HG02763 (cell line): ENCODE results near the gene E2F6.

Experiments used
- ATAC-seq: cut with Tn5 transposase; IDR thresholded peaks from one replicate; pipeline ENCODE4 v1.9.1; 2021; ENCODE audit warnings: mild to moderate bottlenecking, moderate library complexity; ENCODE audit not compliant: unreplicated experiment

E2F6 gene, protein sequence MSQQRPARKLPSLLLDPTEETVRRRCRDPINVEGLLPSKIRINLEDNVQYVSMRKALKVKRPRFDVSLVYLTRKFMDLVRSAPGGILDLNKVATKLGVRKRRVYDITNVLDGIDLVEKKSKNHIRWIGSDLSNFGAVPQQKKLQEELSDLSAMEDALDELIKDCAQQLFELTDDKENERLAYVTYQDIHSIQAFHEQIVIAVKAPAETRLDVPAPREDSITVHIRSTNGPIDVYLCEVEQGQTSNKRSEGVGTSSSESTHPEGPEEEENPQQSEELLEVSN

GRCh38 chr2:11465485-11466306 lies at the start of gene E2F6:
Gene E2F6 (minus strand): TSS chr2:11466161. CDS start chr2:11465879, 282 bp downstream.
- ATAC-seq: peak; percentile 69

DNA sequence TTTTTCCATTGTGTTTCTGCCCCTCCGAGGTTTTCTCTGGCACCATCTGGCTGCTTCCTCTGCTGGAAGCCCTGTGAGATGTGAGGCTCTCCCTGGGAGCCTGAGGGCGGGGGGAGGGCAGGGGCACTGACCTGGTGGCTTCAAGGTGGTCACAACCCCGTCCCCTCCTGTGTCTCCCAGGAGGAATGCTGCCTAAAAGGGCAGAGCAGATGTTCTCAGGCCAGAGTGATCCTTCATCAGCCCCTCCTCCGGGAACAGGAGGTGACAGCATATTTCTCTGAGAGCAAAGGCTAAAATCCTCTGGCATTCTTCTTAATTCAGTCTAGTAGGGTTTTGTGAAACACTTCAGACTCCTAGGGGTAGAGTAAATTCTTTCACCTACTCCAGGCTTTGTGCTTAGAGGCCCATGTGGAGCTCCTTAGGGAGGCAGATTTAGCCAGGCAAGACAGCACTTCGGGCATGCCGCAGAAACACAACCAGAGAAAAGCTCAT lies 49.6 kb upstream of the E2F6 start:
- ATAC-seq: no peak

DNA sequence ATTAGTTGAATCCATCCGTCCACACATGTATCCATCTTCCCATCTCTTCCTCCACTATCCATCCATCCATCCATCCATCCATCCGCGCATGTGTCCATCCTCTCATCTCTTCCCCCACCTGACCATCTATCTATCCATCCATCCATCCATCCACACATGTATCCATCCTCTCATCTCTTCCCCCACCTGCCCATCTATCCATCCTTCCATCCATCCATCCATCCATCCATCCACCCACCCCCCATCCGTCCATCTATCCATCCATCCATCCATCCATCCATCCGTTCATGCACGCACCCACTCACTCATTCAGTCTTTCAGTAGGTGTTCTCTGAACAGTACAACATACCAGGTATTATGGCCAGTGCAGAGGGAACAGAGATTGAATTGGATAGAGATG lies 48.9 kb upstream of the E2F6 start:
- ATAC-seq: no peak

DNA sequence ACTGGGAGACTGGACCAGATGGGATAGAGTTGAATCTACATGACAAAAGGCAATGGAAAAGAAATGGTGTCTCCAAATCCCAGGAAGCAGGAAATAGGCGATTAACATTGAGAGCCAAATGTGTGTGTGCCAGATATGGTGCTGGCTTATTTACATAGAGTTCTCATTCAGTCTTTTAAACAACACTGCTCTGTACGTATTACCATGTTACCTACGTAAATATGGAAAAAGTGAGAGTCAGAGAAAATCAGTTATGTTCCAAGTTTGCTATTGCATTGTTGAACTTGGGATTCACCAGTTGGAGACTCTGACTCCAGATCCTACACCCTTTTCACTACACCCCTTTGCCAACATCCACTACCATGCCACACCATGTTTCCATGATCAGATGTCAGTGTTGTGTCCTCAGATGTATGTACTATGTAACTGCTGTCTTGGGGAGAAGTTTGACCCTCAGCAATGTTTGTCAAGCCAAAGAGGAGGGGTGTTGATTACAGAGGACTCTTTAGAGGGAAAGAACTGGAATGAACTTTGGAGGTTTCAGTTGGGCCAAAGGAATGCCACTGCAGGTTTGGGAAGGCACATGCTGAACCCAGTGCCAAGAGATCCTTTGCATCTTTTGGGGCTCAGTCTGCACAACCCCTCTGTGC lies 48.2 kb upstream of the E2F6 start:
- no peak for ATAC-seq

- no peak for ATAC-seq
These were observed 47.4 kb upstream of the E2F6 start for GRCh38 chr2:11513319-11513718.

GRCh38 chr2:11512431-11512830 lies 46.5 kb upstream of the E2F6 start:
- no peak for ATAC-seq

DNA sequence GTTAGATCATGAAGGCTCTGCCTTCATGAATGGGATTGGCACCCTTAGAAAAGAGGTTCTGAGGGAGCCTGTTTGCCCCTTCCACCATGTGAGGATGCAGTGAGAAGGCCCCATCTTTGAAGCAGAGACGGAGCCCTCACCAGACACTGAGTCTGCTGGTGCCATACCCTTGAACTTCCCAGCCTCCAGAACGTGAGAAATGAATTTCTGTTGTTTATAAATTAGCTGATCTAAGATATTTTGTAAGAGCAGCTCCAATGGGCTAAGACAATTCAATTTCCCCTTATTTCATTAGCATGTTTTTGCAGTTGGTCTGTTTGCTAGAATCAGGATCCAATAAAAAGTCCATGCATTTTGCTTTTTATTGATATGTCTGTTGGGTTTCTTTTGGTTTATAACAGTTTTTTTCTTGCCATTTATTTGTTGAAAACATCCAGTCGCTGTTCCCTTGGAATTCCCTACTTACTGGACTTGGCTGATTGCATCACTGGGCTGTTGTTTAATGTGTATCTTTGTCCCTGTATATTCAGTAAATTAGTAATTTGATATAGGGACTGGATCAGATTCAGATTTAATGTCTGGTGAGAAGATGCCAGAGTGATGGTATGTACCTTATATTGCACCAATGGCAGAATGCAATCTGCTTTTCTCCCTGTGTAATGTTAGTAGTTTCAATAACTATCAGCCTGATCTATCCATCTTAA lies 43.8 kb upstream of the E2F6 start:
- ATAC-seq: no peak

- ATAC-seq: no peak
These were observed 42.3 kb upstream of the E2F6 start for GRCh38 chr2:11508279-11508678.

- no peak for ATAC-seq
These were observed 41.6 kb upstream of the E2F6 start for GRCh38 chr2:11507517-11507916.

- ATAC-seq: no peak
These were observed 40.6 kb upstream of the E2F6 start for GRCh38 chr2:11506611-11506969.

- peak; percentile 65 for ATAC-seq
These were observed 40.0 kb upstream of the E2F6 start for GRCh38 chr2:11505652-11506610.

GRCh38 chr2:11503354-11503927 lies 37.5 kb upstream of the E2F6 start:
- ATAC-seq: no peak

- no peak for ATAC-seq
These were observed 36.9 kb upstream of the E2F6 start for GRCh38 chr2:11502740-11503292.

DNA sequence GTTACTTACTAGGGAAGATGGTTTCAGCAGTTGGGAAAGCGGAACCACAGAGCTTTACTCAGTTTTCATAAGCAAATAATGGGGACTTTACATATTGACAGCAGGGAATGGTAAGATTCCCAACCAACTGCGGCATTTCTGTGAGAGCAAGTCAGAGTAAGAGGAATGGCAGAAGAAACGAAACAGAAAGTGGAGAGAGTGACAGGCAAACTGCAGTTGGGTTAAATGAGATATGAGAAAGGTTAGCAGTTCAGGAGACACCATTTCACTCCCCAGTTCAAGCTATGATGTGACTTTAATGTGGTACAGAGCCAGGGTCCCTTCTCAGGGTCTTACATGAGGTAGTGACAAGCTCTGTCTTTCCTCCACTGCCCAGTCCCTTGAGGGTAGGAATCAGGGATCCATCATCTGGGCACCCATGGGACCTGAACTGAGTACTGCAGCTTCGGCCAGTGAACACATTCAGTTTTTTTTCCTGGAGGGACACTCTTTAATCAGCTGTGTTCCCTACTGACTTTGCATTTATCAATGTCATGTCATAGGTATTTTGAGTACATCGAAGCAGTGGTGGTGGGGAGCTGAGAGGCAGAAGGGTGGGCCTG lies 34.8 kb upstream of the E2F6 start:
- no peak for ATAC-seq

- no peak for ATAC-seq
These were observed 33.3 kb upstream of the E2F6 start for GRCh38 chr2:11499081-11499743.

DNA sequence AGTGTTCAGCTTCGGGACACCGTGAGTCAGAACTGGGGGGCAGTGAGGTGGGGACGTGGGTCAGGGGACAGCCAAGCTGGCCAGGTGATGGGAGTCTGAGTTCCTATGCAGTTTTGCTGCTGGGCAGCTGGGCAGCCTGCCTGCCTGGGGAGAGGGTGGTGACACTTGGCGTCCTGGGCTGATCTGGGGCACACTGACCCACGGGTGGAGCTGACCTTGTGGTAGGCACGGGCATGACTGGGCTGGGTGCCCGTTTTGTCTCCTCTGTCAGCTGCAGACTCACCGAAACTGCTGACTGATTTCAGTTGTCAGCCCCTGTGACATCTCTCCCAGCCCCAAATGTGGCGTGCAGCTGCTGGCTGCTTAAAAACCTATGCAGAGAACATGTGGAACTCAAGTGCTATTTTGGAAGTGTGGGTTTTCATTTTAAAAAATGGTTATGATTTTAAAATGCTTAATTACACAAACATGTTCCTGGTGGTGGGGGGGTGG lies 32.6 kb upstream of the E2F6 start:
- ATAC-seq: peak; percentile 94

DNA sequence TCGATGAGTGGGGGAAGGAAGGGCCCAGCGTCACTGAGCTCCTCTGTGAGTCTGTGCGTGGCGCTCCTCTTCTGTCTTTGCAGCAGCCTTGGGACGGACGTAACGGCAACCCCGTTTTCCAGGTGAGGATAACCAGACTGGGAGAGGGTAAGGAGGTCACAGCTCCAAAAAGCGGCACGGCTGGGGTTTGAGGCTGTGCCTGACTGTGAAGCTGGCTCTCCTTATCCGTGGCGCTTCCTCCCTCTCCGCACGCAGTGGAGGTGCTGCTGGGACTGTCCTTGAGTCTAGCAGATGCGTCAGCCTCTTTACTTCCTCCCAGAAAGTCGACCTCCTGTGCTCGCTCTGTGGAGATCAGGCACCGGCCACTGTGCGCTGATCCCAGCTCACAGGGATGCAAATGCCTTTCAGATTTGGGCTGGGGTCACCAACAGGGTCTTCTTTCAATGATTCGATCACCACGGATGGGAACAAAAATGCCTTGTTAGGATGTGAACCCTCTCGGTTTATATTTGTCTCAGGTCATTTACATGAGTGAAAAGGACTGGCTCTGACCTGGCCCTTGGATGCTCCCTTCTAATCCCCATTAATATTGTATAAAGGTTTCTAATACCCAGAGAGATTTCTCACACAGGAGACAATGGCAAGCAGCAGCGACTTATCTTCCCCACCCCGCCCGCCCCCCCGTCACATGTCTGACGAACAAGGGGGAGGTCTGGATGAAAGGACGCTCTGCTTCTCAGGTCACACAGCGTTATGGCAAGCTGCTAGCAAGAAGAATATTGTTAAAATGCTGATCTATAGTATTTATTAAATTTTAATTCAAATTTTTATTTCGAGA lies 30.1 kb upstream of the E2F6 start:
- no peak for ATAC-seq
